PC-3 (cell line): ENCODE results near the gene ACER1. TPM values are rescaled to one million over a fixed set of nuclear protein-coding genes. Genes with fewer than 3 reads are reported as not detected.
A peak's percentile ranks its signal among the peaks of the same experiment; 100 is the strongest.
"Not testable (repeated sequence)": the region's sequence is repeated elsewhere in the genome, so short reads cannot be mapped to it uniquely, and the experiment has no call there.

ENCODE experiments used
- ATAC-seq: fragments of 200-7000 bp; cut with Tn5 transposase; 2 replicates; pipeline ENCODE4 v1.9.1; 2020; ENCODE audit warnings: mild to moderate bottlenecking, moderate library complexity
- BruUV-seq: library from RNA; stranded (reverse); fragments of 400-500 nt; replicated peaks from 2 replicates; lab custom pipeline; 2021; lab: Mats Ljungman, UMichigan
- CTCF ChIA-PET: fragments of 300-600 bp; sonication (Branson Sonifier 250); formaldehyde crosslinking; loops from one replicate; lab custom pipeline; 2022; ENCODE audit warnings: antibody characterized with exemption; lab: Charles Lee
- POLR2A ChIA-PET: fragments of 300-600 bp; sonication (Branson Sonifier 250); formaldehyde crosslinking; loops from one replicate; lab custom pipeline; 2022; ENCODE audit warnings: antibody characterized with exemption; ENCODE audit not compliant: unreplicated experiment; lab: Charles Lee
- DNase-seq: peaks from one replicate; pipeline ENCODE4 v3.0.0-alpha.2; 2015
- H2AFZ ChIP-seq: fragments of 300-600 bp; sonication (generic); 2 replicates; pipeline ENCODE4 v1.6.0; 2016; ENCODE audit warnings: antibody characterized with exemption, low read length
- H3F3A ChIP-seq: fragments of 300-600 bp; sonication (generic); one replicate; pipeline ENCODE4 v1.6.0; 2017; ENCODE audit warnings: antibody characterized with exemption, low read length, control low read depth, mild to moderate bottlenecking; ENCODE audit not compliant: unreplicated experiment
- H3K27ac ChIP-seq: fragments of 300-600 bp; sonication (generic); 2 replicates; pipeline ENCODE4 v1.5.1; 2016; ENCODE audit warnings: mild to moderate bottlenecking, low read length
- H3K27me3 ChIP-seq: fragments of 300-600 bp; sonication (generic); 2 replicates; pipeline ENCODE4 v1.6.1; 2016; ENCODE audit warnings: low read length, mixed read lengths
- H3K36me3 ChIP-seq: fragments of 300-600 bp; sonication (generic); 2 replicates; pipeline ENCODE4 v1.6.1; 2016; ENCODE audit warnings: low read depth, mixed run types, low read length, mixed read lengths
- H3K4me1 ChIP-seq: fragments of 300-600 bp; sonication (generic); 2 replicates; pipeline ENCODE4 v1.5.1; 2016; ENCODE audit warnings: low read length; ENCODE audit not compliant: insufficient read depth
- H3K4me2 ChIP-seq: fragments of 300-600 bp; sonication (generic); 2 replicates; pipeline ENCODE4 v1.6.0; 2016; ENCODE audit warnings: low read length
- H3K4me3 ChIP-seq: fragments of 300-600 bp; sonication (generic); 2 replicates; pipeline ENCODE4 v1.5.1; 2016; ENCODE audit warnings: mild to moderate bottlenecking, low read length, mixed read lengths
- H3K79me2 ChIP-seq: fragments of 300-600 bp; sonication (generic); 2 replicates; pipeline ENCODE4 v1.6.1; 2017; ENCODE audit warnings: low read length, mixed read lengths
- H3K9ac ChIP-seq: fragments of 300-600 bp; sonication (generic); 2 replicates; pipeline ENCODE4 v1.6.0; 2016; ENCODE audit warnings: mild to moderate bottlenecking, low read length
- H3K9me2 ChIP-seq: fragments of 300-600 bp; sonication (generic); replicated peaks from 2 replicates; pipeline ENCODE4 v1.6.1; 2016; ENCODE audit warnings: mixed run types, low read length, mixed read lengths
- H3K9me3 ChIP-seq: fragments of 300-600 bp; sonication (generic); 2 replicates; pipeline ENCODE4 v1.6.1; 2016; ENCODE audit warnings: low read length, mixed read lengths
- H4K20me1 ChIP-seq: fragments of 300-600 bp; sonication (generic); 2 replicates; pipeline ENCODE4 v1.6.1; 2016; ENCODE audit warnings: low read length, mixed read lengths
- CTCF ChIP-seq: fragments of 300-600 bp; sonication (generic); conservative IDR thresholded peaks from 2 replicates; pipeline ENCODE4 v1.5.1; 2017; ENCODE audit warnings: antibody characterized with exemption, low read depth, mild to moderate bottlenecking, low read length
- EZH2 ChIP-seq: fragments of 300-600 bp; sonication (generic); IDR thresholded peaks from one replicate; pipeline ENCODE4 v1.6.1; 2017; ENCODE audit warnings: antibody characterized with exemption, mild to moderate bottlenecking, low read length; ENCODE audit not compliant: unreplicated experiment
- EZH2phosphoT487 ChIP-seq: fragments of 300-600 bp; sonication (generic); IDR thresholded peaks from 2 replicates; pipeline ENCODE4 v1.6.1; 2018; ENCODE audit warnings: mild to moderate bottlenecking, antibody characterized with exemption, low read length, borderline replicate concordance
- intact Hi-C: fragments of 100-400 bp; cut with micrococcal nuclease; formaldehyde crosslinking; loops from 2 replicates; pipeline ENCODE4 v1.9.0; 2023
- total RNA-seq: library from RNA; depleted of rRNA; stranded (reverse); fragments of >200 nt; gene quantifications from 2 replicates; pipeline ENCODE4 v1.2.3, GENCODE V29; 2014

ACER1 gene
- total RNA-seq, 1 experiment from 2014 or later, result not detected

DNA sequence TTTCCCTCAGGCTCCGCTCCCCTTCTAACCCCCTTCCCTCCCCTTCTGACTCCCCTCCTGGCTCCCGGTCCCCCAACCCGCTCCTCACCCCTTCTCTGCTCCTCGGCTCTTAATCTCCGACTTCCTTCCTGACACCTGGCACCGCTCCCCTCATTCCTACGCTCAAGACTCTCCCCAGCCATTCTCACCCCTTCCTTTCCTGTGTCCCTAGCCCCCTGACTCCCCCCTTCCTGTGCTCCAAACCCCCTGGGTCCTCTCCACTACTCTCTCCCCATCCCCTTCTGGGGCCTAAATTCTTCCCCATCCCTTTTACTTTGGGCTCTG, 28.6 kb upstream of the ACER1 start:
- Histone ChIP-seq H4K20me1 (no peaks in the 10 kb centered on the region), H3K27ac (no peak overlapping the region), H3F3A (no peaks in the 10 kb centered on the region), H2AFZ (peak overlapping the region; percentile 88), H3K9ac (peak overlapping the region; percentile 87), H3K27me3 (no peaks in the 10 kb centered on the region), H3K9me2 (no peaks in the 10 kb centered on the region), H3K4me1 (peaks cover 16% of the 10 kb centered on the region), H3K4me3 (peak overlapping the region; percentile 87), H3K36me3 (peaks cover 15% of the 10 kb centered on the region), H3K79me2 (peaks cover 20% of the 10 kb centered on the region), H3K9me3 (no peaks in the 10 kb centered on the region), H3K4me2 (peak overlapping the region; percentile 99)
- intact Hi-C loops, result no loop called here
- DNase-seq (no peak), ATAC-seq (peak; percentile 25)
- no TSS peak for BruUV-seq
- CTCF ChIA-PET, result interaction anchor here (0.6 kb wide), 1 partner anchor 142 kb away, joined by 3 read pairs; no protein-coding TSS in a partner anchor
- no peak for TF ChIP-seq EZH2
- TF ChIP-seq EZH2phosphoT487, result no peak
- no peak for TF ChIP-seq CTCF
- POLR2A ChIA-PET, result interaction anchor here (1.0 kb wide), 1 partner anchor 49 kb away, joined by 3 read pairs; no protein-coding TSS in a partner anchor

DNA sequence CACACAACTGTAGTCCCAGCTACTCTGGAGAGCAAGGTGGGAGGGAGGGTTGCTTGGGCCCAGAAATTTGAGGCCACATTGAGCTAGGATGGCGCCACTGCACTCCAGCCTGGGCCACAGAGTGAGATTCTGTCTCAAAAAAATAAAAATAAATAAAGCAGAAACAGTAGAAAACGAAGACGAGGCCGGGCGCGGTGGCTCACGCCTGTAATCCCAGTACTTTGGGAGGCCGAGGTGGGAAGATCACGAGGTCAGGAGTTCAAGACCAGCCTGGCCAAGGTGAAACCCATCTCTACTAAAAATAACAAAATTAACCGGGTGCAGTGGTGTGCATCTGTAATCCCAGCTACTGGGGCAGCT, 27.4 kb upstream of the ACER1 start:
- Histone ChIP-seq H3K4me1 (peaks cover 16% of the 10 kb centered on the region), H2AFZ (peak overlapping the region; percentile 88), H3K9ac (0 out of 2 replicates have a peak overlapping the region, but pooled peaks have one; percentile 87), H3K4me2 (peak overlapping the region; percentile 99), H3K79me2 (peaks cover 20% of the 10 kb centered on the region), H3K4me3 (peak overlapping the region; percentile 87)
- BruUV-seq, H3K36me3 ChIP-seq, H3K9me3 ChIP-seq, H3K27ac ChIP-seq, H3F3A ChIP-seq, ATAC-seq, H3K9me2 ChIP-seq, DNase-seq, H3K27me3 ChIP-seq, intact Hi-C loops, H4K20me1 ChIP-seq: not testable (repeated sequence)
- CTCF ChIA-PET, result interaction anchor here (0.7 to 0.9 kb wide), 2 partner anchors 9 to 12 kb away, joined by 3 to 6 read pairs; partner anchors contain the start of gene ALKBH7
- POLR2A ChIA-PET, result interaction anchor here (0.7 kb wide), 1 partner anchor 121 kb away, joined by 24 read pairs; the partner anchor contains the start of gene DENND1C

DNA sequence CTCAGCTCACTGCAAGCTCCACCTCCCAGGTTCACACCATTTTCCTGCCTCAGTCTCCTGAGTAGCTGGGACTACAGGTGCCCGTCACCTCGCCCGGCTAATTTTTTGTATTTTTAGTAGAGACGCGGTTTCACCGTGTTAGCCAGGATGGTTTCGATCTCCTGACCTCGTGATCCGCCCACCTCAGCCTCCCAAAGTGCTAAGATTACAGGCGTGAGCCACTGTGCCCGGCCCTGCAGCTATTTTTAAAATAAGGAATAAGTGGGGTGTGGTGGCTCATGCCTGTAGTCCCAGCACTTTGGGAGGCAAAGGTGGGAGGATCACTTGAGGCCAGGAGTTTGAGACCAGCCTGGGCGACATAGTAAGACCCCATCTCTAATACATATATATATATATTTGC, 27.0 kb upstream of the ACER1 start:
- BruUV-seq, H3K9me3 ChIP-seq, intact Hi-C loops, CTCF ChIA-PET, H3K9ac ChIP-seq, H4K20me1 ChIP-seq, H3K4me3 ChIP-seq, ATAC-seq, H3K4me2 ChIP-seq, H3K27me3 ChIP-seq, H2AFZ ChIP-seq, H3K27ac ChIP-seq, H3K36me3 ChIP-seq, H3K9me2 ChIP-seq, H3F3A ChIP-seq, DNase-seq: not testable (repeated sequence)
- Histone ChIP-seq H3K79me2 (peaks cover 20% of the 10 kb centered on the region), H3K4me1 (peaks cover 16% of the 10 kb centered on the region)
- POLR2A ChIA-PET, result interaction anchor here (0.7 kb wide), 1 partner anchor 121 kb away, joined by 24 read pairs; the partner anchor contains the start of gene DENND1C
